Epithelial cell of esophagus (primary cell): ENCODE results near the gene SNX10.
A peak's percentile ranks its signal among the peaks of the same experiment; 100 is the strongest.

ENCODE experiments used
- DNase-seq: peaks from one replicate; pipeline ENCODE4 v3.0.0; 2010; ENCODE audit warnings: low read depth
- H3K4me3 ChIP-seq: 2 replicates; pipeline ENCODE4 v1.5.1; 2011; ENCODE audit warnings: mild to moderate bottlenecking, low read length, control low read depth
- TF ChIP-seq, protein P1 (sequence below): IDR thresholded peaks from 2 replicates; pipeline ENCODE4 v1.5.1; 2011; ENCODE audit warnings: low read depth, mild to moderate bottlenecking, low read length, control low read depth, inconsistent platforms; ENCODE audit not compliant: insufficient read depth; ENCODE audit errors: missing control alignments

The SNX10 gene

DNA sequence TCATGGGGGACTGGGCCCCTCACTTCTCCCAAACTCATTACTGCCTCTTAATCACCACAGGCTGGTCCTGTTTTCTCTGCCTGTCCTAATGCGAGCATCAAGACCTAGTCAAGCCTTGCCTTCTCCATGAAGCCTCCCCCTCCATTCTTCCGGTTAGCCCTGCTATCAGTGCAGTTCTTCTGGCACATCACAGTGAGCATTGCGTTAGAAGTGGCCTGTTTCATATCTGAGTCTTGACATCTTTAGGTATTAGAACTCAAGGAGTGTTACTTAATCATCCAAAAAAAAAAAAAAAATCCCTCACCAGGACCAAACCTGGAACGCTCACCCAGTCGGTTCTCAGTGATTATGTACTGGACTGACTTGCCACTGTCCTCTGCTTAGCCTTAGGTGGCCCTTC, 17.4 kb downstream of the SNX10 start:
- no peak overlapping the region for H3K4me3 ChIP-seq
- no peak for DNase-seq
- TF ChIP-seq, protein P1, sequence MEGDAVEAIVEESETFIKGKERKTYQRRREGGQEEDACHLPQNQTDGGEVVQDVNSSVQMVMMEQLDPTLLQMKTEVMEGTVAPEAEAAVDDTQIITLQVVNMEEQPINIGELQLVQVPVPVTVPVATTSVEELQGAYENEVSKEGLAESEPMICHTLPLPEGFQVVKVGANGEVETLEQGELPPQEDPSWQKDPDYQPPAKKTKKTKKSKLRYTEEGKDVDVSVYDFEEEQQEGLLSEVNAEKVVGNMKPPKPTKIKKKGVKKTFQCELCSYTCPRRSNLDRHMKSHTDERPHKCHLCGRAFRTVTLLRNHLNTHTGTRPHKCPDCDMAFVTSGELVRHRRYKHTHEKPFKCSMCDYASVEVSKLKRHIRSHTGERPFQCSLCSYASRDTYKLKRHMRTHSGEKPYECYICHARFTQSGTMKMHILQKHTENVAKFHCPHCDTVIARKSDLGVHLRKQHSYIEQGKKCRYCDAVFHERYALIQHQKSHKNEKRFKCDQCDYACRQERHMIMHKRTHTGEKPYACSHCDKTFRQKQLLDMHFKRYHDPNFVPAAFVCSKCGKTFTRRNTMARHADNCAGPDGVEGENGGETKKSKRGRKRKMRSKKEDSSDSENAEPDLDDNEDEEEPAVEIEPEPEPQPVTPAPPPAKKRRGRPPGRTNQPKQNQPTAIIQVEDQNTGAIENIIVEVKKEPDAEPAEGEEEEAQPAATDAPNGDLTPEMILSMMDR: no peak

DNA sequence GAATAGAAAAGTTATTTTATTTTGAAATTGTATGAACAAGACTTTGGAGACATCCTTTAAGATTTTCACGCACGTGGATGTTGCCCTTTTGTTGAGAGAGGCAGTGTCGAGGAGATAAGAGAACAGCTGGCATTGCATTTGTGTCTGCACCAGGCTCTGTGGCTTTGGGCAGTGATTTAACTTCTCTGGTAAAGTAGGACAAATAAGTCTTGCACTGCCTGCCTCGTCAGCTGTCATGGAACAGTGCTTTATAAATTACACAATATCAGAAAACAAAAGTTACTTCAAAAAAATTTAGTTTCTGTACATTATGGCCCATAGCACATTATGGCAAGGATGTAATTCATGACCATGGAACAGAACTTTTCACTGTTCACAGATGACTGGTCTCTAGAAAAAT, 20.1 kb downstream of the SNX10 start:
- TF ChIP-seq, protein P1: no peak
- no peak for DNase-seq
- no peak overlapping the region for H3K4me3 ChIP-seq

DNA sequence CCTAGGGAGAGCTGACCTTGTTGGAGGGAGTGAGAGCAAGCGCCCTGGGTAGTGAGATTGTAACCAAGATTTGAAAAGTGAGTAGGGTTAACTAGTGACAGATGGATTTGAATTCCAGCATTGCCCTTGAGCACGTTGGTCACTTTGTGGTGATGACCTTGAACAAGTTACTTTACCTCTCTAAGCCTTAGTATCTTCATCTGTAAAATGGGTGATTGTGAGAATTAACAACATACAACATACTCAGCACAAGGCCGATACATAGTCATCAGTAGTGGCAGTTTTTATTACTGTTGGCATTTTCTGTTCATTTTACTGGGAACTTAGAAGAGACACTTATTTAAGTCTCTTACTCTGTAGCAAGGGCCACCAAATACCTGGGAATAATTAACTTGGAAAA, 25.5 kb downstream of the SNX10 start:
- no peak for DNase-seq
- TF ChIP-seq, protein P1: no peak
- no peak overlapping the region for H3K4me3 ChIP-seq

DNA sequence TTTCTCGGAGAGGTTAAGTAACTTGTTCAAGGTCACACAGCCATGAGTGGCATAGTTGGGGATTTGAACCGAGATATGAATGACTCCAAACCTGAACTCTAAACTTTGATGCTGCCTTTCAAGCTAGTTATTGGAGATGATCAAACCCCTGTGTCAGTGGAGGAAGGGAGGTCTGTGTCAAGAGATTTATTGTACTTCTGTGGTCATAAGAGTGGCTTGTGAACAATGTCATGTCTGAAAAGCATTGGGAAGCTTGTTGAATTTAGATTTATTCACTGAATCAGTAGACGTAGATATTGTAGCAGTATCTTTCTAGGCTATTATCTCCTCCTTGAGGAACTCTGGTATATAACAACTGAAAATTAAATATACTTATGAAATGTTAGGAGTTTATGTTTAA, 27.3 kb downstream of the SNX10 start:
- TF ChIP-seq, protein P1: no peak
- no peak overlapping the region for H3K4me3 ChIP-seq
- DNase-seq: no peak

DNA sequence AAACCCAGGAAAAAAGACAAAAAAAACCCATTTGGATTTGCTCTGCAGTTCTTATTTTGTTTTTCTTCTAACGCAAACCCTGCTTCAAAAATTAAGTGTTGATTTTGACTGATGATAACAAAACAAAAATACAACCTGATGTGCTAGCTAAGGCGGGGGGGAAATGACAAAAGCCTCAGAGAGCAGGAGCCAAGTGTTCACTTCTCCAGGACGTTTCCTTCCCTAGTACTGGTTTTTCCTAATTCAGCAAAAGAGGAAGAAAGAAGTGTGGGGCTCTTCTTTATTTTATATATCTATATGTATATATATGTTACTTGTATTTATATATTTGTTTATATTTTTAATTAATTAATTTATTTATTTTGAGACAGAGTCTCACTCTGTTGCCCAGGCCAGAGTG, 28.0 kb downstream of the SNX10 start:
- TF ChIP-seq, protein P1: no peak
- no peak overlapping the region for H3K4me3 ChIP-seq
- no peak for DNase-seq

DNA sequence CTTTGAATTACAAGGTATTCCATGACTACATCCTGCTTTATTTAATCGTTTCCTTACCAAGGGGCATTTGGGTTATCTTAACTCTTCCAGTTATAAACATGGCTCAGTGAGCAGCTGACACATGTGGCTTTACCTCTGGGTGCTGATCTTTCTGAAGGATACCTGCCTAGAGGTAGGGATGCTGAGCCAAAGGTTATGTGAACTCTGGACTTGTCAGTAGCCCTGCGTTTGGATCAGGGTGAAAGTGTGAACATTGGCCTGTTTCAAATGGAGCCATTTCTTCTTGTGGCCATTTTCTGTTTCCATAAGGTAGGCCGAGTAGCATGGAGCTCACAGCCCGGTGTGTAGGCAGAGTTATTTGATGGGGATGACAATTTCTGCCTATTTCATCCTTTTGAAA, 29.2 kb downstream of the SNX10 start:
- H3K4me3 ChIP-seq: no peak overlapping the region
- DNase-seq: no peak
- TF ChIP-seq, protein P1: no peak

DNA sequence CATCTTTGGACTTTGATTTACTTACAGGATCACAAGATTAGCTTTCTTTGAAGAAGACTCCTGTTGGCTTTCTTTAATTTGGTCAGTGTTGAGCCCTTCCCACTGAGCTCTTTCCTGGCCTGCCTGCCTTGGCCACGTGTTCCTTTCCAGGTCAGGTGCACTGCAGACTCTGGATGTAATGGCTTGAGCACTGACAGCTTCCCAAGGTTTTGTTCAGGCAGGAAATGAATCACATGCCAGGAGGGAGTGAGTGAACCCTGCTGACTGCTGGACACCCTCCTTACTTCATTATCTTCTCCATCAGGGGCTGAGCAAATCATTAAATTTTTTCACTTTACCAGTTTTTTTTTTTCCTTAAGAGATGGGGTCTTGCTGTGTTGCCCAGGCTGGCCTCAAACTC, 29.8 kb downstream of the SNX10 start:
- peak; percentile 45 for DNase-seq
- H3K4me3 ChIP-seq: no peak overlapping the region
- TF ChIP-seq, protein P1: no peak
